ENCODE data around the gene PAK5.
"Not testable (repeated sequence)": the region's sequence is repeated elsewhere in the genome, so short reads cannot be mapped to it uniquely, and the experiment has no call there.

Gene PAK5

GRCh38 chr20:9668381-9668780 lies 170.5 kb downstream of the PAK5 start:
- ChIA-PET POLR2A (no interaction called here), CTCF (no interaction called here)
- H3K27me3 ChIP-seq (replicated peaks in 2 of 5; ENCODE audit: control insufficient read depth in 4 of 5, insufficient read depth in 5 of 5, low read length in 4 of 5), result no peaks in the 10 kb centered on the region
- H3K4me3 ChIP-seq (ENCODE audit: control insufficient read depth in 1 of 7, extremely low read depth in 1 of 7, insufficient read depth in 4 of 7, low read depth in 2 of 7, low read length in 6 of 7), result no peak overlapping the region
- WGBS (ENCODE audit: insufficient coverage), result 83% methylated on average over 4 of the region's 4 CpGs
- no peak overlapping the region for H3K27ac ChIP-seq (ENCODE audit: insufficient read depth in 1 of 2, low read depth in 1 of 2, low read length in 2 of 2, poor library complexity in 1 of 2, severe bottlenecking in 2 of 2)
- H3K36me3 ChIP-seq (ENCODE audit: control insufficient read depth in 4 of 4, insufficient read depth in 4 of 4, low read length in 3 of 4), result no peaks in the 10 kb centered on the region
- no peaks in the 10 kb centered on the region for H3K9me3 ChIP-seq (ENCODE audit: control extremely low read depth in 1 of 5, control insufficient read depth in 4 of 5, insufficient read depth in 2 of 5, low read depth in 1 of 5, low read length in 4 of 5)
- DNase-seq, result no peak
- no peaks in the 10 kb centered on the region for H3K4me1 ChIP-seq (ENCODE audit: control extremely low read depth in 1 of 4, control insufficient read depth in 4 of 4, insufficient read depth in 4 of 4, low read length in 3 of 4)

- Histone ChIP-seq H3K27ac (ENCODE audit: insufficient read depth in 1 of 2, low read depth in 1 of 2, low read length in 2 of 2, poor library complexity in 1 of 2, severe bottlenecking in 2 of 2) (no peak overlapping the region), H3K27me3 (replicated peaks in 2 of 5; ENCODE audit: control insufficient read depth in 4 of 5, insufficient read depth in 5 of 5, low read length in 4 of 5) (no peaks in the 10 kb centered on the region), H3K4me1 (ENCODE audit: control extremely low read depth in 1 of 4, control insufficient read depth in 4 of 4, insufficient read depth in 4 of 4, low read length in 3 of 4) (no peaks in the 10 kb centered on the region), H3K9me3 (ENCODE audit: control extremely low read depth in 1 of 5, control insufficient read depth in 4 of 5, insufficient read depth in 2 of 5, low read depth in 1 of 5, low read length in 4 of 5) (no peaks in the 10 kb centered on the region), H3K36me3 (ENCODE audit: control insufficient read depth in 4 of 4, insufficient read depth in 4 of 4, low read length in 3 of 4) (no peaks in the 10 kb centered on the region), H3K4me3 (ENCODE audit: control insufficient read depth in 1 of 7, extremely low read depth in 1 of 7, insufficient read depth in 4 of 7, low read depth in 2 of 7, low read length in 6 of 7) (no peak overlapping the region)
- ChIA-PET POLR2A (no interaction called here), CTCF (no interaction called here)
- DNase-seq, result no peak
- no CpG with 5 or more reads among the region's 3 CpGs for WGBS (ENCODE audit: insufficient coverage)
Measured at GRCh38 chr20:9663423-9663822, 175.5 kb downstream of the PAK5 start.

- DNase-seq, result peak in 2 of 3 donors; percentile 27 to 28
- Histone ChIP-seq H3K36me3 (ENCODE audit: control insufficient read depth in 4 of 4, insufficient read depth in 4 of 4, low read length in 3 of 4) (no peaks in the 10 kb centered on the region), H3K4me1 (ENCODE audit: control extremely low read depth in 1 of 4, control insufficient read depth in 4 of 4, insufficient read depth in 4 of 4, low read length in 3 of 4) (no peaks in the 10 kb centered on the region), H3K9me3 (ENCODE audit: control extremely low read depth in 1 of 5, control insufficient read depth in 4 of 5, insufficient read depth in 2 of 5, low read depth in 1 of 5, low read length in 4 of 5) (no peaks in the 10 kb centered on the region), H3K4me3 (ENCODE audit: control insufficient read depth in 1 of 7, extremely low read depth in 1 of 7, insufficient read depth in 4 of 7, low read depth in 2 of 7, low read length in 6 of 7) (no peak overlapping the region), H3K27ac (ENCODE audit: insufficient read depth in 1 of 2, low read depth in 1 of 2, low read length in 2 of 2, poor library complexity in 1 of 2, severe bottlenecking in 2 of 2) (no peak overlapping the region), H3K27me3 (replicated peaks in 2 of 5; ENCODE audit: control insufficient read depth in 4 of 5, insufficient read depth in 5 of 5, low read length in 4 of 5) (no peaks in the 10 kb centered on the region)
- ChIA-PET POLR2A (no interaction called here), CTCF (no interaction called here)
- 62% methylated on average over 4 of the region's 8 CpGs for WGBS (ENCODE audit: insufficient coverage)
Measured at GRCh38 chr20:9660236-9660868, 178.5 kb downstream of the PAK5 start.

GRCh38 chr20:9647741-9648140 lies 191.1 kb downstream of the PAK5 start:
- Histone ChIP-seq H3K27me3 (replicated peaks in 2 of 5; ENCODE audit: control insufficient read depth in 4 of 5, insufficient read depth in 5 of 5, low read length in 4 of 5) (peaks cover 0 to 3% (median 0%) of the 10 kb centered on the region in 5 experiments), H3K27ac (ENCODE audit: insufficient read depth in 1 of 2, low read depth in 1 of 2, low read length in 2 of 2, poor library complexity in 1 of 2, severe bottlenecking in 2 of 2) (no peak overlapping the region), H3K36me3 (ENCODE audit: control insufficient read depth in 4 of 4, insufficient read depth in 4 of 4, low read length in 3 of 4) (no peaks in the 10 kb centered on the region), H3K9me3 (ENCODE audit: control extremely low read depth in 1 of 5, control insufficient read depth in 4 of 5, insufficient read depth in 2 of 5, low read depth in 1 of 5, low read length in 4 of 5) (no peaks in the 10 kb centered on the region), H3K4me3 (ENCODE audit: control insufficient read depth in 1 of 7, extremely low read depth in 1 of 7, insufficient read depth in 4 of 7, low read depth in 2 of 7, low read length in 6 of 7) (no peak overlapping the region), H3K4me1 (ENCODE audit: control extremely low read depth in 1 of 4, control insufficient read depth in 4 of 4, insufficient read depth in 4 of 4, low read length in 3 of 4) (no peaks in the 10 kb centered on the region)
- CTCF ChIA-PET, result no interaction called here
- POLR2A ChIA-PET, result no interaction called here
- DNase-seq, result no peak
- WGBS (ENCODE audit: insufficient coverage), result 96% methylated on average over 2 of the region's 2 CpGs

GRCh38 chr20:9646375-9646774 lies 192.5 kb downstream of the PAK5 start:
- Histone ChIP-seq H3K4me1 (ENCODE audit: control extremely low read depth in 1 of 4, control insufficient read depth in 4 of 4, insufficient read depth in 4 of 4, low read length in 3 of 4) (no peaks in the 10 kb centered on the region), H3K27me3 (replicated peaks in 2 of 5; ENCODE audit: control insufficient read depth in 4 of 5, insufficient read depth in 5 of 5, low read length in 4 of 5) (peaks cover 0 to 3% (median 0%) of the 10 kb centered on the region in 5 experiments), H3K9me3 (ENCODE audit: control extremely low read depth in 1 of 5, control insufficient read depth in 4 of 5, insufficient read depth in 2 of 5, low read depth in 1 of 5, low read length in 4 of 5) (no peaks in the 10 kb centered on the region), H3K36me3 (ENCODE audit: control insufficient read depth in 4 of 4, insufficient read depth in 4 of 4, low read length in 3 of 4) (no peaks in the 10 kb centered on the region), H3K27ac (ENCODE audit: insufficient read depth in 1 of 2, low read depth in 1 of 2, low read length in 2 of 2, poor library complexity in 1 of 2, severe bottlenecking in 2 of 2) (no peak overlapping the region), H3K4me3 (ENCODE audit: control insufficient read depth in 1 of 7, extremely low read depth in 1 of 7, insufficient read depth in 4 of 7, low read depth in 2 of 7, low read length in 6 of 7) (no peak overlapping the region)
- CTCF ChIA-PET, result no interaction called here
- 100% methylated on average over 2 of the region's 3 CpGs for WGBS (ENCODE audit: insufficient coverage)
- POLR2A ChIA-PET, result no interaction called here
- DNase-seq, result no peak

GRCh38 chr20:9642882-9643281 lies 196.0 kb downstream of the PAK5 start:
- peaks cover 0 to 3% (median 0%) of the 10 kb centered on the region in 5 experiments for H3K27me3 ChIP-seq (replicated peaks in 2 of 5; ENCODE audit: control insufficient read depth in 4 of 5, insufficient read depth in 5 of 5, low read length in 4 of 5)
- POLR2A ChIA-PET, result no interaction called here
- no peak overlapping the region for H3K27ac ChIP-seq (ENCODE audit: insufficient read depth in 1 of 2, low read depth in 1 of 2, low read length in 2 of 2, poor library complexity in 1 of 2, severe bottlenecking in 2 of 2)
- H3K4me1 ChIP-seq (ENCODE audit: control extremely low read depth in 1 of 4, control insufficient read depth in 4 of 4, insufficient read depth in 4 of 4, low read length in 3 of 4), result no peaks in the 10 kb centered on the region
- CTCF ChIA-PET, result no interaction called here
- H3K9me3 ChIP-seq (ENCODE audit: control extremely low read depth in 1 of 5, control insufficient read depth in 4 of 5, insufficient read depth in 2 of 5, low read depth in 1 of 5, low read length in 4 of 5), result no peaks in the 10 kb centered on the region
- no peak for DNase-seq
- H3K4me3 ChIP-seq (ENCODE audit: control insufficient read depth in 1 of 7, extremely low read depth in 1 of 7, insufficient read depth in 4 of 7, low read depth in 2 of 7, low read length in 6 of 7), result no peak overlapping the region
- no peaks in the 10 kb centered on the region for H3K36me3 ChIP-seq (ENCODE audit: control insufficient read depth in 4 of 4, insufficient read depth in 4 of 4, low read length in 3 of 4)

GRCh38 chr20:9641499-9642000 lies 197.3 kb downstream of the PAK5 start:
- H3K27ac ChIP-seq (ENCODE audit: insufficient read depth in 1 of 2, low read depth in 1 of 2, low read length in 2 of 2, poor library complexity in 1 of 2, severe bottlenecking in 2 of 2); H3K36me3 ChIP-seq (ENCODE audit: control insufficient read depth in 4 of 4, insufficient read depth in 4 of 4, low read length in 3 of 4); H3K4me3 ChIP-seq (ENCODE audit: control insufficient read depth in 1 of 7, extremely low read depth in 1 of 7, insufficient read depth in 4 of 7, low read depth in 2 of 7, low read length in 6 of 7); H3K9me3 ChIP-seq (ENCODE audit: control extremely low read depth in 1 of 5, control insufficient read depth in 4 of 5, insufficient read depth in 2 of 5, low read depth in 1 of 5, low read length in 4 of 5); H3K4me1 ChIP-seq (ENCODE audit: control extremely low read depth in 1 of 4, control insufficient read depth in 4 of 4, insufficient read depth in 4 of 4, low read length in 3 of 4); POLR2A ChIA-PET; CTCF ChIA-PET; H3K27me3 ChIP-seq (replicated peaks in 2 of 5; ENCODE audit: control insufficient read depth in 4 of 5, insufficient read depth in 5 of 5, low read length in 4 of 5); DNase-seq: not testable (repeated sequence)
- 96% methylated on average over 4 of the region's 26 CpGs for WGBS (ENCODE audit: insufficient coverage)

All from common myeloid progenitor, CD34-positive (primary cell).